ENCODE data around the gene ZAR1L. TPM values are rescaled to one million over a fixed set of nuclear protein-coding genes. Genes with fewer than 3 reads are reported as not detected.

ZAR1L gene
- total and polyA plus RNA-seq, 2 of the 4 experiments (the other 2 are of a cell fraction) = not detected

GRCh38 chr13:32354040-32354439 is 38.9 kb upstream of the ZAR1L start:
- H3K9me3 ChIP-seq (ENCODE audit: control insufficient read depth, insufficient read depth, low read length) = no peaks in the 10 kb centered on the region
- H3K79me1 ChIP-seq (ENCODE audit: low read depth in 1 of 2, low read length in 2 of 2) = no peaks in the 10 kb centered on the region
- H4K8ac ChIP-seq (ENCODE audit: low read depth in 2 of 2, low read length in 2 of 2) = no peak overlapping the region
- H2BK5ac ChIP-seq (ENCODE audit: low read depth, low read length, poor library complexity, severe bottlenecking) = no peak overlapping the region
- no peak overlapping the region for H2BK20ac ChIP-seq (ENCODE audit: low read depth, low read length)
- no peak overlapping the region for H3K9ac ChIP-seq (ENCODE audit: low read depth, low read length)
- no peaks in the 10 kb centered on the region for H3K27me3 ChIP-seq (ENCODE audit: control insufficient read depth, insufficient read depth, low read length)
- no peaks in the 10 kb centered on the region for H3K4me1 ChIP-seq (ENCODE audit: control insufficient read depth, insufficient read depth, low read length)
- no peak overlapping the region for H3K27ac ChIP-seq (ENCODE audit: insufficient read depth, low read length)
- no peak overlapping the region for H2BK120ac ChIP-seq (ENCODE audit: low read depth, low read length)
- TF ChIP-seq MAFK (IDR thresholded peaks at IDR 0.05; ENCODE audit: low read depth, low read length) (no peak), POLR2A (IDR thresholded peaks at IDR 0.05; ENCODE audit: low read depth, low read length) (no peak), FOS (IDR thresholded peaks at IDR 0.05; ENCODE audit: low read depth, low read length) (no peak), SMC3 (IDR thresholded peaks at IDR 0.05; ENCODE audit: low read depth, low read length) (no peak), CTCF (conservative IDR thresholded peaks at IDR 0.05; ENCODE audit: low read depth, low read length) (no peak), MXI1 (IDR thresholded peaks at IDR 0.05; ENCODE audit: borderline replicate concordance, low read depth, low read length) (no peak), ELK1 (IDR thresholded peaks at IDR 0.05; ENCODE audit: borderline replicate concordance, low read depth, low read length) (no peak), RAD21 (IDR thresholded peaks at IDR 0.05; ENCODE audit: low read length) (no peak), RFX5 (IDR thresholded peaks at IDR 0.05; ENCODE audit: low read depth, low read length) (no peak)
- in situ Hi-C loops (cut with MboI; ENCODE audit: low sequenced_read_pairs) (no loop called here), dilution Hi-C loops (cut with HindIII; ENCODE audit: low sequenced_read_pairs, unreplicated experiment) (no loop called here), intact Hi-C loops (cut with micrococcal nuclease) (no loop called here)
- H4K5ac ChIP-seq (ENCODE audit: low read depth, low read length) = no peak overlapping the region
- CTCF ChIA-PET = no interaction called here
- H3K4ac ChIP-seq (ENCODE audit: low read depth, low read length) = no peak overlapping the region
- H4K91ac ChIP-seq (ENCODE audit: insufficient read depth, low read depth, low read length) = no peak overlapping the region
- no peaks in the 10 kb centered on the region for H4K20me1 ChIP-seq (ENCODE audit: insufficient read depth, low read length)
- no peak overlapping the region for H2AK9ac ChIP-seq (replicated peaks; ENCODE audit: low read depth, low read length, poor library complexity)
- H2AFZ ChIP-seq (replicated peaks; ENCODE audit: low read length, poor library complexity) = no peak overlapping the region
- H3K36me3 ChIP-seq (ENCODE audit: control insufficient read depth, insufficient read depth, low read length) = no peaks in the 10 kb centered on the region
- H3K4me3 ChIP-seq (ENCODE audit: insufficient read depth, low read depth, low read length) = no peak overlapping the region
- H2AK5ac ChIP-seq (ENCODE audit: low read depth, low read length) = no peak overlapping the region
- no peak overlapping the region for H3K4me2 ChIP-seq (ENCODE audit: low read depth, low read length)
- H3K9me1 ChIP-seq (ENCODE audit: insufficient read depth, low read length) = no peaks in the 10 kb centered on the region
- no peak overlapping the region for H3K14ac ChIP-seq (replicated peaks; ENCODE audit: low read depth, low read length)
- no TSS peak for BruUV-seq (replicated peaks)
- no peak overlapping the region for H3K56ac ChIP-seq (ENCODE audit: extremely low read depth, insufficient read depth, low read length)
- POLR2A ChIA-PET (ENCODE audit: unreplicated experiment) = interaction anchor here (0.6 kb wide), 1 partner anchor 11 kb away, joined by 11 read pairs; no protein-coding TSS in a partner anchor
- no peak overlapping the region for H3K23ac ChIP-seq (ENCODE audit: low read depth, low read length)
- DNase-seq (no peak), ATAC-seq (ENCODE audit: low read depth) (no peak)
- no peak overlapping the region for H2BK15ac ChIP-seq (ENCODE audit: low read depth, low read length)
- H3K18ac ChIP-seq (ENCODE audit: low read depth, low read length) = no peak overlapping the region
- WGBS, 2 experiments (ENCODE audit: extremely low coverage in 2 of 2, insufficient read length in 1 of 2) = no CpG with 5 or more reads among the region's 1 CpG
